H1 (cell line): ENCODE measurements around the gene DAPK2. TPM values are rescaled to one million over a fixed set of nuclear protein-coding genes. Genes with fewer than 3 reads are reported as not detected.

Source experiments
- CTCF ChIA-PET: fragments of 300-600 bp; sonication (Branson Sonifier 250); formaldehyde crosslinking; loops from one replicate; lab custom pipeline; 2021; ENCODE audit not compliant: partially characterized antibody; lab: Charles Lee
- POLR2A ChIA-PET: fragments of 300-600 bp; sonication (Branson Sonifier 250); formaldehyde crosslinking; loops from one replicate; lab custom pipeline; 2021; ENCODE audit warnings: inconsistent platforms; ENCODE audit not compliant: partially characterized antibody; lab: Charles Lee
- DNase-seq, 2 experiments: peaks; one replicate each; pipeline versions ENCODE4 v3.0.0 to v3.0.0-alpha.2; 2010 to 2022; ENCODE audit warnings: low spot score in 2 of 2, low read depth in 1 of 2, mixed read lengths in 1 of 2
- FAIRE-seq: peaks from 2 replicates; lab custom pipeline; 2011; peaks lifted over from hg19 to GRCh38; lab: Jason Lieb, UNC
- H2AFZ ChIP-seq: 2 replicates; pipeline ENCODE4 v1.8.1; 2012; ENCODE audit warnings: low read length, inconsistent platforms
- H2AK5ac ChIP-seq: 2 replicates; pipeline ENCODE4 v1.6.1; 2013; ENCODE audit warnings: low read depth, low read length
- H2BK120ac ChIP-seq: replicated peaks from 2 replicates; pipeline ENCODE3; 2013; ENCODE audit warnings: low read depth, low read length, inconsistent platforms
- H2BK12ac ChIP-seq: 2 replicates; pipeline ENCODE4 v1.6.1; 2013; ENCODE audit warnings: low read depth, low read length
- H2BK15ac ChIP-seq: 2 replicates; pipeline ENCODE4 v1.6.1; 2013; ENCODE audit warnings: low read length
- H2BK20ac ChIP-seq: 2 replicates; pipeline ENCODE4 v1.6.1; 2013; ENCODE audit warnings: low read length
- H2BK5ac ChIP-seq: 2 replicates; pipeline ENCODE4 v1.6.1; 2013; ENCODE audit warnings: low read depth, low read length
- H3K14ac ChIP-seq: 2 replicates; pipeline ENCODE4 v1.6.1; 2013; ENCODE audit warnings: inconsistent platforms; ENCODE audit not compliant: insufficient read length
- H3K18ac ChIP-seq: 2 replicates; pipeline ENCODE4 v1.6.1; 2013; ENCODE audit warnings: low read length; ENCODE audit errors: extremely low read depth
- H3K23ac ChIP-seq: 2 replicates; pipeline ENCODE4 v1.6.1; 2013; ENCODE audit warnings: inconsistent platforms; ENCODE audit not compliant: insufficient read length
- H3K23me2 ChIP-seq: 2 replicates; pipeline ENCODE4 v1.6.1; 2013; ENCODE audit warnings: low read depth, low read length
- H3K27ac ChIP-seq: 2 replicates; pipeline ENCODE4 v1.6.1; 2011; ENCODE audit warnings: low read depth, low read length, inconsistent platforms
- H3K27me3 ChIP-seq, 4 experiments: replicated peaks in 1 of 4; 1 replicate in 1 of 4; 2 replicates in 3 of 4; pipeline versions ENCODE4 v1.6.1 to v1.8.1; 2011 to 2013; ENCODE audit warnings: low read length in 3 of 4, mild to moderate bottlenecking in 3 of 4, inconsistent platforms in 2 of 4, mixed read lengths in 2 of 4, moderate library complexity in 1 of 4; ENCODE audit not compliant: control insufficient read depth in 3 of 4, insufficient read depth in 3 of 4; ENCODE audit errors: extremely low read depth in 1 of 4
- H3K36me3 ChIP-seq, 4 experiments: 2 replicates each; pipeline versions ENCODE4 v1.6.1 to v1.8.1; 2011 to 2013; ENCODE audit warnings: mild to moderate bottlenecking in 4 of 4, low read length in 3 of 4, moderate library complexity in 2 of 4, control low read depth in 1 of 4, inconsistent platforms in 1 of 4; ENCODE audit not compliant: insufficient read depth in 4 of 4, control insufficient read depth in 2 of 4
- H3K4ac ChIP-seq: replicated peaks from 2 replicates; pipeline ENCODE3; 2013; ENCODE audit warnings: low read length, low read depth, mixed read lengths, inconsistent platforms; ENCODE audit not compliant: insufficient read length
- H3K4me1 ChIP-seq, 4 experiments: replicated peaks in 1 of 4; 1 replicate in 1 of 4; 2 replicates in 3 of 4; pipeline versions ENCODE4 v1.6.1 to v1.8.1; 2011 to 2013; ENCODE audit warnings: low read length in 3 of 4, inconsistent platforms in 2 of 4, mixed read lengths in 1 of 4; ENCODE audit not compliant: insufficient read depth in 4 of 4, control insufficient read depth in 3 of 4
- H3K4me2 ChIP-seq, 2 experiments: 2 replicates each; pipeline versions ENCODE4 v1.6.1 to v1.8.1; 2011 to 2013; ENCODE audit warnings: low read depth in 2 of 2, low read length in 2 of 2, control low read depth in 1 of 2, inconsistent platforms in 1 of 2, mild to moderate bottlenecking in 1 of 2; ENCODE audit not compliant: insufficient read depth in 1 of 2
- H3K4me3 ChIP-seq, 4 experiments: fragments of 200-600, 300-600 bp in 1 of 4; sonication (generic), shearing (Covaris generic), sonication (Bioruptor Twin) in 1 of 4; 2 replicates each; pipeline versions ENCODE4 v1.5.1 to v1.8.1; 2011 to 2016; ENCODE audit warnings: low read length in 4 of 4, low read depth in 3 of 4, control low read depth in 2 of 4, inconsistent platforms in 2 of 4, mild to moderate bottlenecking in 2 of 4, mixed read lengths in 1 of 4, moderate library complexity in 1 of 4; ENCODE audit not compliant: insufficient read depth in 2 of 4; ENCODE audit errors: extremely low read depth in 1 of 4
- H3K56ac ChIP-seq: replicated peaks from 2 replicates; pipeline ENCODE3; 2013; ENCODE audit warnings: low read depth, mild to moderate bottlenecking, mixed read lengths, low read length, inconsistent platforms; ENCODE audit not compliant: insufficient read length
- H3K79me1 ChIP-seq: 2 replicates; pipeline ENCODE4 v1.6.1; 2013; ENCODE audit warnings: low read depth, low read length, control low read depth
- H3K79me2 ChIP-seq, 2 experiments: 2 replicates each; pipeline versions ENCODE4 v1.6.1 to v1.8.1; 2012 to 2013; ENCODE audit warnings: low read length in 2 of 2, mild to moderate bottlenecking in 2 of 2, inconsistent platforms in 1 of 2; ENCODE audit not compliant: insufficient read depth in 2 of 2, control insufficient read depth in 1 of 2
- H3K9ac ChIP-seq, 4 experiments: replicated peaks in 1 of 4; 1 replicate in 1 of 4; 2 replicates in 3 of 4; pipeline versions ENCODE4 v1.6.1 to v1.8.1; 2011 to 2013; ENCODE audit warnings: low read depth in 3 of 4, low read length in 3 of 4, control low read depth in 2 of 4, mild to moderate bottlenecking in 2 of 4, moderate library complexity in 2 of 4, inconsistent platforms in 1 of 4; ENCODE audit errors: extremely low read depth in 1 of 4
- H3K9me3 ChIP-seq, 2 experiments: 2 replicates each; pipeline versions ENCODE4 v1.6.1 to v1.8.1; 2012 to 2013; ENCODE audit warnings: mild to moderate bottlenecking in 2 of 2, moderate library complexity in 2 of 2, control low read depth in 1 of 2, inconsistent platforms in 1 of 2, low read depth in 1 of 2, low read length in 1 of 2, mixed read lengths in 1 of 2; ENCODE audit not compliant: insufficient read depth in 2 of 2
- H4K20me1 ChIP-seq, 2 experiments: replicated peaks in 1 of 2; 2 replicates each; pipeline versions ENCODE3 to v1.8.1; 2011 to 2013; ENCODE audit warnings: inconsistent platforms in 2 of 2, low read length in 2 of 2, mild to moderate bottlenecking in 1 of 2; ENCODE audit not compliant: insufficient read depth in 2 of 2, control insufficient read depth in 1 of 2
- H4K5ac ChIP-seq: 2 replicates; pipeline ENCODE4 v1.6.1; 2013; ENCODE audit warnings: low read length, low read depth, mixed read lengths, inconsistent platforms; ENCODE audit not compliant: insufficient read length
- H4K8ac ChIP-seq: 2 replicates; pipeline ENCODE4 v1.8.0; 2013; ENCODE audit warnings: mild to moderate bottlenecking, moderate library complexity, low read length, inconsistent platforms; ENCODE audit not compliant: insufficient read depth; ENCODE audit errors: extremely low read depth
- H4K91ac ChIP-seq: replicated peaks from 2 replicates; pipeline ENCODE3; 2013; ENCODE audit warnings: low read length, mixed read lengths, inconsistent platforms; ENCODE audit not compliant: insufficient read length
- GABPA ChIP-seq: IDR thresholded peaks from 2 replicates; pipeline ENCODE4 v1.6.1; 2011; ENCODE audit warnings: mild to moderate bottlenecking, low read length, moderate library complexity, borderline replicate concordance; ENCODE audit not compliant: insufficient read depth
- KDM1A ChIP-seq: fragments of 200-600, 300-600 bp; sonication (generic); IDR thresholded peaks from 2 replicates; pipeline ENCODE4 v1.7.1; 2016; ENCODE audit warnings: mild to moderate bottlenecking, low read length, borderline replicate concordance
- SIN3A ChIP-seq, 2 experiments: IDR thresholded peaks in 1 of 2; conservative IDR thresholded peaks in 1 of 2; 2 replicates each; pipeline ENCODE4 v1.6.1; 2011 to 2012; ENCODE audit warnings: low read length in 2 of 2, improper control_type of control experiment in 1 of 2, low read depth in 1 of 2, mild to moderate bottlenecking in 1 of 2
- SUZ12 ChIP-seq: fragments of 200-600 bp; sonication (generic); IDR thresholded peaks from 2 replicates; pipeline ENCODE4 v1.6.1; 2012; ENCODE audit warnings: mild to moderate bottlenecking, inconsistent platforms, low read length, moderate library complexity, mixed read lengths
- WGBS, 2 experiments: shearing (Covaris generic) in 1 of 2; methylation state at CpG; one replicate each; pipeline versions ENCODE4 v1.1.6 to v1.1.7; 2013 to 2015; ENCODE audit warnings: low lambda C conversion rate in 2 of 2, mixed read lengths in 2 of 2, inconsistent platforms in 1 of 2, low coverage in 1 of 2, missing lambda C conversion rate in 1 of 2; ENCODE audit not compliant: insufficient replicate concordance in 2 of 2, insufficient coverage in 1 of 2, insufficient read length in 1 of 2; ENCODE audit errors: extremely low coverage in 1 of 2, missing lambda C conversion rate in 1 of 2; 5-methylcytosine and 5-hydroxymethylcytosine counted together
- polyA plus RNA-seq, 7 experiments: library from polyadenylated mRNA; depleted of rRNA in 3 of 7; stranded (reverse) in 5 of 7; unstranded in 2 of 7; fragments of >200 nt in 5 of 7; fragments of 200-250 nt in 2 of 7; gene quantifications; 1 replicate in 5 of 7; 2 replicates in 1 of 7; 4 replicates in 1 of 7; pipeline versions ENCODE4 v1.2.1 to v1.2.3, GENCODE V29; 2011 to 2013; ENCODE audit warnings: missing spikeins in 2 of 7, mixed read lengths in 2 of 7
- total RNA-seq: library from RNA; stranded (reverse); fragmentation: NEBNext Ultra II Directional; extraction: Animal tissue kit (Norgen Biotek cat#: 25700); gene quantifications from 2 replicates; pipeline ENCODE4 v1.2.1, GENCODE V29; 2021

The DAPK2 gene
- total and polyA plus RNA-seq, 2 of the 8 experiments (the other 6 are each of a cell fraction or from before 2014, with no cell fraction given): 1.8 to 2.9 TPM

DNA sequence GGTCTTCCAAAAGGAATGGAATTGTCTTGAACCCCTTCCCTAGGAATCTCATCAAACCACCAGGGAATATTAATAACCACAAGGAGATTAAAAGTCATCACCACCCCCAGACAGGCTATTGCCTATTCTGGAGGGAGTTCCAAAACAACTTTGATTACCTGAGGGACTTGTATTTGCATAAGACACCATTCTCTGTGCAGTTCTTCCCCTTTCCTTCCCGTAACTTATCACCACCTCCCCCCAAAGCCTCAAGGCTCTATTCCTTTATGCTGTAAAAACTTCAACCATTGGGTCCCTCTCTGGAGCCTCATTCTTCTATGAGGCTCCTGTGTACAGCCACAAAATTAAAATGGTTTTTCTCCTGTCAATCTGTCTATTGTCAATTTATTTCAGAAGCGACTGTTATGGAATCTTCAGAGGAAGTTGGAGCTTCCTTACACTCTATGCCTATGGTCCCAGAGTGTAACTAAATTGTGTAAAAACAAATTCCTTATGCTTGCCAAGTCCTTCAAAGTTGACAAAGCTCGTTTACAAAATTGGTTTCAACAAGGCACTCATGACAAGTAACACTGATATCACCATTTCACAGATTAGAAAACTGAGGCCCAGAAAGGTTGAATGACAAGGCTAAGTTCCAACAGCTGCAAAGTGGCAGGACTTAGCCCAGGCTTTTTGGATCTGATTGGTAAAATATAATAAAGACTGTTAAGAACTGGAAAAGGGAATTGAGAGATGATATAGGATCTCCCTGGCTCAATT lies 144.2 kb downstream of the DAPK2 start:
- H2BK120ac ChIP-seq: no peak overlapping the region
- 75% methylated on average over 3 of the region's 3 CpGs; no CpG with 5 or more reads in 1 of the 2 experiments for WGBS, 2 experiments
- no peaks in the 10 kb centered on the region for H3K79me2 ChIP-seq
- H3K56ac ChIP-seq: no peak overlapping the region
- no peaks in the 10 kb centered on the region for H4K20me1 ChIP-seq
- ChIA-PET POLR2A (no interaction called here), CTCF (interaction anchor here (0.9 to 3.0 kb wide), 4 partner anchors 8 to 150 kb away, joined by 3 to 6 read pairs (median 3); no protein-coding TSS in a partner anchor)
- H3K9ac ChIP-seq: no peak overlapping the region
- H4K91ac ChIP-seq: no peak overlapping the region
- no peak overlapping the region for H3K14ac ChIP-seq
- H3K23ac ChIP-seq: no peak overlapping the region
- H2AFZ ChIP-seq: no peak overlapping the region
- no peak overlapping the region for H2BK5ac ChIP-seq
- no peak overlapping the region for H4K8ac ChIP-seq
- no peak overlapping the region for H4K5ac ChIP-seq
- no peak overlapping the region for H3K4me3 ChIP-seq
- FAIRE-seq (no peak), DNase-seq (no peak)
- H3K27me3 ChIP-seq: no peaks in the 10 kb centered on the region
- H3K36me3 ChIP-seq: no peaks in the 10 kb centered on the region
- H2AK5ac ChIP-seq: no peak overlapping the region
- H3K4me2 ChIP-seq: no peak overlapping the region
- TF ChIP-seq KDM1A (0 out of 2 replicates have a peak, but pooled peaks have one; percentile 62), GABPA (no peak), SIN3A (conservative IDR thresholded peaks at IDR 0.05 in 1 of 2, IDR thresholded peaks at IDR 0.05 in 1 of 2; ENCODE audit: low read depth in 1 of 2, low read length in 2 of 2) (no peak), SUZ12 (no peak)
- no peak overlapping the region for H3K18ac ChIP-seq
- no peak overlapping the region for H2BK15ac ChIP-seq
- H3K79me1 ChIP-seq: no peaks in the 10 kb centered on the region
- no peaks in the 10 kb centered on the region for H3K23me2 ChIP-seq
- H3K9me3 ChIP-seq: no peaks in the 10 kb centered on the region
- H3K27ac ChIP-seq: no peak overlapping the region
- no peaks in the 10 kb centered on the region; a peak in 2 of 7 replicates for H3K4me1 ChIP-seq
- H2BK20ac ChIP-seq: no peak overlapping the region
- no peak overlapping the region for H3K4ac ChIP-seq
- H2BK12ac ChIP-seq: no peak overlapping the region
